HFFc6 (cell line): ENCODE results near the gene CGB3. TPM values are rescaled to one million over a fixed set of nuclear protein-coding genes. Genes with fewer than 3 reads are reported as not detected.
"Not testable (repeated sequence)": the region's sequence is repeated elsewhere in the genome, so short reads cannot be mapped to it uniquely, and the experiment has no call there.

Experiments
- DNase-seq: peaks from one replicate; pipeline ENCODE4 v3.0.0-alpha.2; 2018
- H3K27ac Mint-ChIP-seq: 2 replicates; pipeline ENCODE4 v1.8.0; 2020; ENCODE audit warnings: mild to moderate bottlenecking, mixed read lengths
- H3K27me3 Mint-ChIP-seq: 2 replicates; pipeline ENCODE4 v1.8.0; 2021; ENCODE audit warnings: mild to moderate bottlenecking, moderate library complexity, mixed read lengths; ENCODE audit not compliant: insufficient read depth
- H3K36me3 Mint-ChIP-seq: 2 replicates; pipeline ENCODE4 v1.8.0; 2021; ENCODE audit warnings: low read depth, mixed read lengths
- H3K4me1 Mint-ChIP-seq: 2 replicates; pipeline ENCODE4 v1.8.0; 2020; ENCODE audit warnings: low read depth, mixed read lengths
- H3K4me3 Mint-ChIP-seq: 2 replicates; pipeline ENCODE4 v1.8.0; 2020; ENCODE audit warnings: mild to moderate bottlenecking, moderate library complexity, mixed read lengths
- H3K9me3 Mint-ChIP-seq: 2 replicates; pipeline ENCODE4 v1.8.0; 2020; ENCODE audit warnings: mild to moderate bottlenecking, mixed read lengths
- CTCF ChIP-seq: fragments of 200-600 bp; sonication (generic); IDR thresholded peaks from 2 replicates; pipeline ENCODE4 v1.5.0; 2021; ENCODE audit warnings: antibody characterized with exemption, mild to moderate bottlenecking
- total RNA-seq, 6 experiments: library from RNA; stranded (reverse); fragmentation: NEBNext Ultra II Directional; extraction: Animal tissue kit (Norgen Biotek cat#: 25700); gene quantifications; 2 replicates in 1 of 6; 3 replicates in 5 of 6; pipeline ENCODE4 v1.2.3, GENCODE V29; 2021

CGB3 gene
- total RNA-seq, 6 experiments from 2014 or later, result not detected

DNA sequence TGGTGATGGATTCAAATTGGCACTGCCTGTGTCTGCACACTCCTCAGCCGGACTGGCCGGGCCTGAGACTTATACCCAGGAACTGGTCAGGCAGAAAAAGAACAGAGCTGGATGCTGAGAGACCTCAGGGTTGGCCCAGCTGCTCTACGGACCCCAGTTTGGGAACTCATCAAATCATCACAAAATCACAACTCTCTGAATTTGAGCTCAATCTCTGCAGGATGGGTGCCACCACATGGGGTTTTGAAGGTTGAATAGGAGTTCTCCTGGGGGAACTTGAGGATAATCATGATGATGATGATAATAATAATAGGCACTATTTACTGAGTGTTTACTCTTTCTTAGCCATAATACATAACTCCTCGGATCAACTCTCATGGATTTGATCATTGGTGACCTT lies 18.5 kb upstream of the CGB3 start:
- not testable (repeated sequence) for H3K36me3 Mint-ChIP-seq, H3K9me3 Mint-ChIP-seq, H3K27ac Mint-ChIP-seq, H3K27me3 Mint-ChIP-seq, H3K4me3 Mint-ChIP-seq, DNase-seq
- H3K4me1 Mint-ChIP-seq, result peaks cover 31% of the 10 kb centered on the region

DNA sequence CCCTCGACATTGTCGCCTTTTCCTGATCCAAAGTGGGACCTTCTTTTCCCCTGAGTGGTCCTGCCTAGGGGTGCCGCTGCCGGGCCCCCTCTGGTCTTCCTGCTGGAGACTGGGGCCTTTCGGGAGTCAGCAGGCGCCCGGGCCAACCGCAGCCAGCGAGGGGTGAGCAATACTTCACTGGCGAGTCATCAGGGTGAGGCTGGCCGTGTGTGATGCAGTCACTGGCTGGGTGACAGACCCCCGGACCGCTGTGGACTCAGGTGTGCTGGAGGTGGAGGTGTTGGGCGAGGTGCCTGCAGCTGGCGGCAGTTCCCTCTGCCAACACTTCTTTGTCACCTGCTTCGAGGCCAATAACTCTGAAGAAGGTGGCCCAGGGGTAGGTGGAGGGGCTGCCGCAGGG lies 18.0 kb upstream of the CGB3 start:
- TF ChIP-seq CTCF, result no peak
- Mint-ChIP-seq H3K4me3 (peak overlapping the region; percentile 52; the same call in 1 of the 2 replicates), H3K27me3 (peaks cover 7% of the 10 kb centered on the region), H3K36me3 (no peaks in the 10 kb centered on the region), H3K9me3 (no peaks in the 10 kb centered on the region), H3K27ac (peak overlapping the region; percentile 78), H3K4me1 (peaks cover 31% of the 10 kb centered on the region)
- no peak for DNase-seq

GRCh38 chr19:49039736-49040135 lies 15.6 kb upstream of the CGB3 start:
- H3K27ac Mint-ChIP-seq, H3K9me3 Mint-ChIP-seq, H3K36me3 Mint-ChIP-seq, DNase-seq, H3K27me3 Mint-ChIP-seq, H3K4me3 Mint-ChIP-seq: not testable (repeated sequence)
- peaks cover 31% of the 10 kb centered on the region for H3K4me1 Mint-ChIP-seq

- not testable (repeated sequence) for H3K9me3 Mint-ChIP-seq, H3K27me3 Mint-ChIP-seq, H3K36me3 Mint-ChIP-seq
- peak overlapping the region; percentile 78 for H3K4me3 Mint-ChIP-seq
- H3K27ac Mint-ChIP-seq, result peak overlapping the region; percentile 97
- H3K4me1 Mint-ChIP-seq, result peaks cover 31% of the 10 kb centered on the region
- DNase-seq, result peak; percentile 70
Observed at GRCh38 chr19:49038557-49039276, 14.6 kb upstream of the CGB3 start.

GRCh38 chr19:49038111-49038510 lies 14.0 kb upstream of the CGB3 start:
- not testable (repeated sequence) for H3K9me3 Mint-ChIP-seq, H3K4me3 Mint-ChIP-seq, H3K36me3 Mint-ChIP-seq, H3K27me3 Mint-ChIP-seq, DNase-seq
- peak overlapping the region; percentile 97; the same call in 1 of the 2 replicates for H3K27ac Mint-ChIP-seq
- peaks cover 30% of the 10 kb centered on the region for H3K4me1 Mint-ChIP-seq

DNA sequence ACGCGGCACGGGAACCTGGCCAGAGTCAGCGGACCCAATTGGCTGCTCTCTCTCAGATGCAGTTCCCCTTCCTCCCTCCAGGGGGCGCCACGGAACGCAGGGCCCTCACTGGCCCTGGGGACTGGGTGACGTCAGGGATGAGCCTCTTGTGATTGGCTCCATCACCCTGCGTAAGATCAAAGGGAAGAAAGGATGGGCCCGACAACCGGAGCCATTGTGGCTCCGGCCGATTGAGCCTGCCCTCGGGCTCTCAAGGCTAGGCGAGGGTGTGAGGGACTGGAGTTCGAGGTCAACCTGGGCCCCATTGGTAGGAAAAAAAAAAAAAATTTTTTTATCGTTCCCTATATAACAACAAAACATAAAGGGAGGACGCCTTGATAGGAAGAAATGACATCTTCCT lies 12.7 kb upstream of the CGB3 start, which contains the start of gene CGB1:
CGB1 (minus strand) TSS at position 81 of the 400 bp plus-strand sequence. CDS start 184 bp downstream, outside the sequence.
- not testable (repeated sequence) for H3K27me3 Mint-ChIP-seq, H3K27ac Mint-ChIP-seq, H3K36me3 Mint-ChIP-seq, H3K4me3 Mint-ChIP-seq, DNase-seq, H3K9me3 Mint-ChIP-seq
- peaks cover 17% of the 10 kb centered on the region for H3K4me1 Mint-ChIP-seq
- TF ChIP-seq CTCF, result peak; percentile 72

DNA sequence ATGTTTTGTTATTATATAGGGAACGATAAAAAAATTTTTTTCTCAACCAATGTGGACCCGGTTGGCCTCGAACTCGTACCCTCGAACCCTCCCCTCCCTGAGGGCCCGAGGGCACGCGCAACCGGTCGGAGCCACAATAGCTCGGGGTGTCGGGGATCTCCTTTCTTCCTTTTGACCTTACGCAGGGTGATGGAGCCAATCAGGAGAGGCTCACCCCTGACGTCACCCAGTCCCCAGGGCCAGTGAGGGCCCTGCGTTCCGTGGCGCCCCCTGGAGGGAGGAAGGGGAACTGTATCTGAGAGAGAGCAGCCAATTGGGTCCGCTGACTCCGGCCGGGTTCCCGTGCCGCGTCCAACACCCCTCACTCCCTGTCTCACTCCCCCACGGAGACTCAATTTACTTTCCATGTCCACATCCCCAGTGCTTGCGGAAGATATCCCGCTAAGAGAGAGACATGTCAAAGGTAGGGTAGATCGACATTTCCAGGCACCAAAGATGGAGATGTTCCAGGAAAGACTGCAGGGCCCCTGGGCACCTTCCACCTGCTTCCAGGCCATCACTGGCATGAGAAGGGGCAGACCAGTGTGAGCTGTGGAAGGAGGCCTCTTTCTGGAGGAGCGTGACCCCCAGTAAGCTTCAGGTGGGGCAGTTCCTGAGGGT lies 7.6 kb upstream of the CGB3 start, which contains the start of gene CGB2:
CGB2 (plus strand) TSS at position 249 of the 660 bp plus-strand sequence; CDS start at position 455, 206 bp downstream.
- DNase-seq, H3K27ac Mint-ChIP-seq, H3K4me3 Mint-ChIP-seq, H3K27me3 Mint-ChIP-seq, H3K36me3 Mint-ChIP-seq, H3K9me3 Mint-ChIP-seq: not testable (repeated sequence)
- H3K4me1 Mint-ChIP-seq, result peaks cover 15% of the 10 kb centered on the region
- peak; percentile 70 for TF ChIP-seq CTCF

DNA sequence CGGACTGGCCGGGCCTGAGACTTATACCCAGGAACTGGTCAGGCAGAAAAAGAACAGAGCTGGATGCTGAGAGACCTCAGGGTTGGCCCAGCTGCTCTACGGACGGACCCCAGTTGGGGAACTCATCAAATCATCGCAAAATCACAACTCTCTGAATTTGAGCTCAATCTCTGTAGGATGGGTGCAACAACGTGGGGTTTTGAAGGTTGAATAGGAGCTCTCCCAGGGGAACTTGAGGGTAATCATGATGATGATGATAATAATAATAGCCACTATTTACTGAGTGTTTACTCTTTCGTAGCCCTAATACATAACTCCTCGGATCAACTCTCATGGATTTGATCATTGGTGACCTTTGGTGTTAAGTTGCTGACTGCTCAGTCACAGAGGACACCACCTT lies 6.2 kb upstream of the CGB3 start:
- DNase-seq, result not testable (repeated sequence)

DNA sequence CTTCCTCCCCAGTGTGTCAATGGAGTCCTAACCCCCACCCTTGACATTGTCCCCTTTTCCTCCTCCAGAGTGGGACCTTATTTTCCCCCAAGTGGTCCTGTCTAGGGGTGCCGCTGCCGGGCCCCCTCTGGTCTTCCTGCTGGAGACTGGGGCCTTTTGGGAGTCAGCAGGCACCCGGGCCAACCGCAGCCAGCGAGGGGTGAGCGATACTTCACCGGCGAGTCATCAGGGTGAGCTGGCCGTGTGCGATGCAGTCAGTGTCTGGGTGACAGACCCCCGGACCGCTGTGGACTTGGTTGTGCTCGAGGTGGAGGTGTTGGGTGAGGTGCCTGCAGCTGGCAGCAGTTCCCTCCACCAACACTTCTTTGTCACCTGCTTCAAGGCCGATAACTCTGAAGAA lies 5.6 kb upstream of the CGB3 start:
- not testable (repeated sequence) for H3K4me3 Mint-ChIP-seq, DNase-seq, H3K36me3 Mint-ChIP-seq, H3K9me3 Mint-ChIP-seq, H3K27me3 Mint-ChIP-seq
- peaks cover 28% of the 10 kb centered on the region for H3K4me1 Mint-ChIP-seq
- peak overlapping the region; percentile 77; the same call in 1 of the 2 replicates for H3K27ac Mint-ChIP-seq

More for the DNA sequence above, 6.2 kb upstream of the CGB3 start:
- H3K36me3 Mint-ChIP-seq, H3K4me3 Mint-ChIP-seq, H3K27me3 Mint-ChIP-seq, H3K27ac Mint-ChIP-seq, H3K9me3 Mint-ChIP-seq: not testable (repeated sequence)
- H3K4me1 Mint-ChIP-seq, result peaks cover 23% of the 10 kb centered on the region

GRCh38 chr19:49028686-49029085 lies 4.6 kb upstream of the CGB3 start:
- not testable (repeated sequence) for H3K9me3 Mint-ChIP-seq, DNase-seq

DNA sequence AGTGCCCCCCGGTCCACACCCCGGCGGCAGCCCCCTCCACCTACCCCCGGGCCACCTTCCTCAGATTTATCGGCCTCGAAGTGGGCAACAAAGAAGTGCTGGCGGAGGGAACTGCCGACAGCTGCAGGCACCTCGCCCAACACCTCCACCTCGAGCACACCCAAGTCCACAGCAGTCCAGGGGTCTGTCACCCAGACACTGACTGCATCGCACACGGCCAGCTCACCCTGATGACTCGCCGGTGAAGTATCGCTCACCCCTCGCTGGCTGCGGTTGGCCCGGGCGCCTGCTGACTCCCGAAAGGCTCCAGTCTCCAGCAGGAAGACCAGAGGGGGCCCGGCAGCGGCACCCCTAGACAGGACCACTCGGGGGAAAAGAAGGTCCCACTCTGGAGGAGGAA lies 1.5 kb upstream of the CGB3 start:
- not testable (repeated sequence) for H3K36me3 Mint-ChIP-seq, H3K27me3 Mint-ChIP-seq, DNase-seq, H3K9me3 Mint-ChIP-seq
- H3K4me3 Mint-ChIP-seq, result peak overlapping the region; percentile 65; the same call in 1 of the 2 replicates
- H3K27ac Mint-ChIP-seq, result peak overlapping the region; percentile 92
- peaks cover 43% of the 10 kb centered on the region for H3K4me1 Mint-ChIP-seq

More at GRCh38 chr19:49028686-49029085, 4.6 kb upstream of the CGB3 start:
- peaks cover 28% of the 10 kb centered on the region for H3K4me1 Mint-ChIP-seq
- H3K36me3 Mint-ChIP-seq, H3K27me3 Mint-ChIP-seq, H3K4me3 Mint-ChIP-seq, H3K27ac Mint-ChIP-seq: not testable (repeated sequence)
